Measurements from ENCODE around the gene ELF4. TPM values are rescaled to one million over a fixed set of nuclear protein-coding genes. Genes with fewer than 3 reads are reported as not detected.

ELF4 gene
- total RNA-seq, 4 donors from 2014 or later = 10.8 to 30.5 (median 15.0) TPM

DNA sequence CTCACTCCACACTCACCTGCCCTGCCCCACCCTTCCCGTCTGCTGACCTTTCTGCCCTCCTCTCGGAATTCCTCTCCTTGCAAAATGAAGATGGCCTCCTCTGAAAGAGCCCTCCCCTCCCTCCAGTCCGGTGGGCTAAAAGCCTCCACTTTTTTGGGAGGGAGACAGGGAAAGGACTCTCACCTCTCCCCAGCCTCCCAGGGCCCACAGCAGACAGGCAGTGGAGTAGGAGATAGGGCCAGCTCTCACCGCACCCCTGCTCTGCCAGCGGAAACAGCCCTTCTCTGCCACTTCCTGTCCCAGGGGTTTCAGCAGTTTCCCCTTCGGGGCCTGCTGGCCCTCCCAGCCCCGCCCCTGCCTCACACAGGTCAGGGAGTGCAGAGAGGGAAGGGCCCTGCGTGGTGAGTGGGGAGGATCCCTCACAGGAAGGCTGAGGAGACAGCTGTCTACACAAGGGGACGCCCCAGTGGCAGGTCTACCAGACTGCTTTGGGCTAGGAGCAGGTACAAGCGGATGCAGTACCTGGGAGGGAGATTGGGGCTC lies 18.2 kb downstream of the ELF4 start:
- DNase-seq (ENCODE audit: low spot score) = no peak
- no peak for TF ChIP-seq CTCF (IDR thresholded peaks at IDR 0.05)
- ATAC-seq (ENCODE audit: low FRiP score) = peak; percentile 19

GRCh38 chrX:130090364-130090763 lies 19.9 kb downstream of the ELF4 start:
- no peak for TF ChIP-seq CTCF (IDR thresholded peaks at IDR 0.05)
- ATAC-seq (ENCODE audit: low FRiP score) (no peak), DNase-seq (ENCODE audit: low spot score) (no peak)

- ATAC-seq (ENCODE audit: low FRiP score) (no peak), DNase-seq (ENCODE audit: low spot score) (no peak)
- TF ChIP-seq CTCF (IDR thresholded peaks at IDR 0.05) = no peak
These were observed 23.7 kb downstream of the ELF4 start for GRCh38 chrX:130086447-130087206.

GRCh38 chrX:130085551-130086446 lies 24.5 kb downstream of the ELF4 start:
- DNase-seq (ENCODE audit: low spot score) (no peak), ATAC-seq (ENCODE audit: low FRiP score) (no peak)
- TF ChIP-seq CTCF (IDR thresholded peaks at IDR 0.05) = no peak

- no peak for TF ChIP-seq CTCF (IDR thresholded peaks at IDR 0.05)
- DNase-seq (ENCODE audit: low spot score) = no peak
- no peak for ATAC-seq (ENCODE audit: low FRiP score)
These were observed 25.6 kb downstream of the ELF4 start for GRCh38 chrX:130084631-130085237.

DNA sequence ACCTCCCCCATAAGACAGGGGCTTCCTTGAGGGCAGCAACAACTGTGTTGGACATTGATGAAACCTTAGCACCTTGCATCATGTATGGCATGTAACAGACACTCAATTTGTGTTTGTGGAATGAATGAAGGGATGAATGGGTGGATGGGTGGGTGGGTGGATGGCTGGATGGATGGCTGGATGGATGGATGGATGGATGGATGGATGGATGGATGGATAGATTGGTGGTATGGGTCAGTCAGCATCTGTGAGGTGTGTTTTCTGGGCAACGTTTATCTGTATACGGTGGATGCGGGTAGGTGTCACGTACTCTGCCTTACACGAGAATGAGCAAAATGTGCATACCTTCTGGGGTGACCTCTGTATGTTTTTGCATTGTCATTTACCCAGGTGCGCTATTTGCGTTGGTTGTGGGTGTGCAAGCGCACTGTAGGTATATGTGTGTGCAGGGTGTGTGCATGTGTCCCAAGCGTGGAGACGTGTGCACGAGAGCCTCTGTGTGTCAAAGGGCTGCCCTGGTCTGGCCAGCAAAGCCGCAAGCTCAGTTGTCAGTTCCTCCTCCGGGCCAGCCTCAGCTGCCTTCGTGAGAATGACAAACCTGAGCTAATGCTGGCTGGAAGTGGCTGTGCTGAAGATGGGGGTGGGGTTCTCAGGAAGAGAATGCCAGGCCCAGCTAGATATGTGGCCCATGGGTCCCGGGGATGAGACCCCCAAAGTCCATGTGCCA lies 26.5 kb downstream of the ELF4 start:
- DNase-seq (ENCODE audit: low spot score) (no peak), ATAC-seq (ENCODE audit: low FRiP score) (no peak)
- no peak for TF ChIP-seq CTCF (IDR thresholded peaks at IDR 0.05)
